Neuronal stem cell (in vitro differentiated cells): ENCODE results near the gene TAF4.

Source experiments
- DNase-seq: peaks from one replicate; pipeline ENCODE4 v3.0.0-alpha.2; 2013; ENCODE audit warnings: low spot score
- H2AFZ ChIP-seq: one replicate; pipeline ENCODE4 v1.6.1; 2013; ENCODE audit warnings: mild to moderate bottlenecking, low read length, inconsistent platforms
- H2AK5ac ChIP-seq: 2 replicates; pipeline ENCODE4 v1.6.1; 2013; ENCODE audit warnings: low read depth, mild to moderate bottlenecking, inconsistent platforms, low read length, moderate library complexity, mixed read lengths
- H2BK120ac ChIP-seq: 2 replicates; pipeline ENCODE4 v1.6.1; 2013; ENCODE audit warnings: low read depth, mild to moderate bottlenecking, inconsistent platforms, low read length, moderate library complexity, mixed read lengths
- H2BK12ac ChIP-seq: one replicate; pipeline ENCODE4 v1.6.1; 2013; ENCODE audit warnings: low read length, inconsistent platforms
- H2BK15ac ChIP-seq: 2 replicates; pipeline ENCODE4 v1.6.1; 2013; ENCODE audit warnings: mild to moderate bottlenecking, low read length, inconsistent platforms, mixed read lengths
- H2BK5ac ChIP-seq: one replicate; pipeline ENCODE4 v1.6.1; 2013; ENCODE audit warnings: inconsistent platforms, mild to moderate bottlenecking, low read length, moderate library complexity
- H3K14ac ChIP-seq: one replicate; pipeline ENCODE4 v1.6.1; 2013; ENCODE audit warnings: low read length, inconsistent platforms
- H3K18ac ChIP-seq: 2 replicates; pipeline ENCODE4 v1.6.1; 2013; ENCODE audit warnings: low read length, inconsistent platforms
- H3K23ac ChIP-seq: 2 replicates; pipeline ENCODE4 v1.6.1; 2013; ENCODE audit warnings: low read depth, mild to moderate bottlenecking, mixed read lengths, low read length, inconsistent platforms; ENCODE audit not compliant: poor library complexity
- H3K27ac ChIP-seq: replicated peaks from 3 replicates; pipeline ENCODE4 v1.5.1; 2013; ENCODE audit warnings: low read length, inconsistent platforms
- H3K27me3 ChIP-seq, 3 experiments: 2 replicates each; pipeline ENCODE4 v1.6.1; 2013; ENCODE audit warnings: low read length in 3 of 3, mild to moderate bottlenecking in 2 of 3, inconsistent platforms in 1 of 3, low read depth in 1 of 3, mixed read lengths in 1 of 3, moderate library complexity in 1 of 3; ENCODE audit not compliant: control insufficient read depth in 3 of 3, insufficient read depth in 3 of 3
- H3K36me3 ChIP-seq, 2 donors: replicated peaks in 1 of 2; 2 replicates each; pipeline ENCODE4 v1.6.1; 2013; ENCODE audit warnings: low read length in 2 of 2; ENCODE audit not compliant: control insufficient read depth in 2 of 2, insufficient read depth in 2 of 2
- H3K4ac ChIP-seq: 2 replicates; pipeline ENCODE4 v1.6.1; 2013; ENCODE audit warnings: inconsistent platforms, mild to moderate bottlenecking, low read length, moderate library complexity
- H3K4me1 ChIP-seq, 2 donors: 1 replicate in 1 of 2; 2 replicates in 1 of 2; pipeline ENCODE4 v1.6.1; 2013; ENCODE audit warnings: low read length in 2 of 2, low read depth in 1 of 2; ENCODE audit not compliant: control insufficient read depth in 2 of 2, insufficient read depth in 1 of 2
- H3K4me2 ChIP-seq: one replicate; pipeline ENCODE4 v1.6.1; 2013; ENCODE audit warnings: mild to moderate bottlenecking, low read length, inconsistent platforms; ENCODE audit not compliant: insufficient read depth, poor library complexity, severe bottlenecking
- H3K4me3 ChIP-seq, 2 donors: 2 replicates each; pipeline ENCODE4 v1.5.1; 2013; ENCODE audit warnings: low read length in 2 of 2, mild to moderate bottlenecking in 2 of 2, inconsistent platforms in 1 of 2, moderate library complexity in 1 of 2
- H3K79me1 ChIP-seq: one replicate; pipeline ENCODE4 v1.6.1; 2013; ENCODE audit warnings: low read depth, mild to moderate bottlenecking, inconsistent platforms, low read length, moderate library complexity
- H3K9ac ChIP-seq: one replicate; pipeline ENCODE4 v1.6.1; 2013; ENCODE audit warnings: mild to moderate bottlenecking, low read depth, low read length, inconsistent platforms; ENCODE audit not compliant: poor library complexity
- H3K9me3 ChIP-seq, 2 donors: replicated peaks in 1 of 2; 2 replicates each; pipeline versions ENCODE3 to v1.6.1; 2013; ENCODE audit warnings: low read length in 2 of 2, mild to moderate bottlenecking in 2 of 2, inconsistent platforms in 1 of 2, low read depth in 1 of 2, mixed read lengths in 1 of 2, moderate library complexity in 1 of 2; ENCODE audit not compliant: control insufficient read depth in 2 of 2, insufficient read depth in 1 of 2
- H4K8ac ChIP-seq: one replicate; pipeline ENCODE4 v1.6.1; 2013; ENCODE audit warnings: low read depth, mild to moderate bottlenecking, inconsistent platforms, low read length, moderate library complexity
- H4K91ac ChIP-seq: one replicate; pipeline ENCODE4 v1.6.1; 2013; ENCODE audit warnings: low read length, low read depth, mild to moderate bottlenecking, inconsistent platforms; ENCODE audit not compliant: poor library complexity
- WGBS, 2 donors: extraction: QIAGEN DNeasy Blood & Tissue Kit; methylation state at CpG; one replicate each; pipeline ENCODE4 v1.1.7; 2013; ENCODE audit warnings: missing lambda C conversion rate in 2 of 2, mixed read lengths in 1 of 2; ENCODE audit not compliant: insufficient read length in 2 of 2, insufficient replicate concordance in 1 of 2; ENCODE audit errors: extremely low coverage in 2 of 2; 5-methylcytosine and 5-hydroxymethylcytosine counted together

TAF4 gene

GRCh38 chr20:61927826-61928541 lies 137.7 kb downstream of the TAF4 start:
- H3K18ac ChIP-seq = peak overlapping the region; percentile 36
- no peak overlapping the region for H4K91ac ChIP-seq
- no peak overlapping the region for H2BK120ac ChIP-seq
- peak overlapping the region; percentile 65 for H2BK12ac ChIP-seq
- H3K4me1 ChIP-seq = no peaks in the 10 kb centered on the region
- no peak overlapping the region for H3K4me2 ChIP-seq
- H3K4ac ChIP-seq = no peak overlapping the region
- H3K27ac ChIP-seq = no peak overlapping the region
- WGBS, 2 donors = no CpG with 5 or more reads among the region's 43 CpGs
- H3K23ac ChIP-seq = peak overlapping the region; percentile 59
- H2AFZ ChIP-seq = no peak overlapping the region
- H3K79me1 ChIP-seq = peaks cover 7% of the 10 kb centered on the region
- peak overlapping the region; percentile 89 for H3K14ac ChIP-seq
- no peak overlapping the region for H4K8ac ChIP-seq
- peak overlapping the region; percentile 32 for H3K9ac ChIP-seq
- peaks cover 0 to 6% of the 10 kb centered on the region in 2 donors for H3K9me3 ChIP-seq
- H3K36me3 ChIP-seq = peaks cover 3 to 17% of the 10 kb centered on the region in 2 donors
- peaks cover 0 to 2% (median 0%) of the 10 kb centered on the region in 3 experiments for H3K27me3 ChIP-seq
- no peak for DNase-seq
- no peak overlapping the region for H2BK15ac ChIP-seq
- no peak overlapping the region for H3K4me3 ChIP-seq
- peak overlapping the region; percentile 39 for H2BK5ac ChIP-seq
- H2AK5ac ChIP-seq = no peak overlapping the region

DNA sequence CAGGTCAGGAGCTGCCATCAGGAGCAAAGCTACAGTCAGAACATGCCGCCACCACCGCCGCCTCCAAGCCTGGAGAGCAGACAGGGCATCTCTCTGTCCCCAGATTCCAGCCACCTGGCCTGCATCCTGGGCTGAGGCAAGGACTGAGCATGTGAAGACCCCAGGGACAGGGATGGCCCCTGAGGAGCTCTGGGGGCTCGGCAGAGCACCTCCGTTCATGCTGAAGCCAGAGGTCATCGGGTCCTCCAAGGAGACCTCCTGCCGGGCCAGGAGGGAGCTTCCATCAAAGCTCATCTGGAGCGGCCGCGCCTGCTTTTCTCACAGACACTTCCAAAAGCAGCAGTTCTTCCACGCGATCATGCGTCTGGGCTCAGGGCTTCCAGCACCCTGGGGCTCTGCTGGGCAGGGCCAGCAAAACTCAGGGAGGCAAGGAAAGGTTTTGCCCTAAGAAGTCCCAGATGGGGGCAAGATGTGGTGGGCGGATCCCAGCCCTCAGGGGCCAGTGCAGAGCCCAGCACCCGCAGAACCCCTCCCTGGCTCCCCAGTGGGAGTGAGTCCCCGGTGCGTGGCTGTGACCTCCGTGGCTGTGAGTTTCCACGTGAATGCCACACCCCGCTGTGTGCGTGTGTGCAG lies 138.4 kb downstream of the TAF4 start:
- Histone ChIP-seq H3K79me1 (peaks cover 7% of the 10 kb centered on the region), H3K9me3 (peaks cover 0 to 4% of the 10 kb centered on the region in 2 donors), H3K4me3 (no peak overlapping the region), H2BK15ac (no peak overlapping the region), H4K91ac (no peak overlapping the region), H3K27me3 (no peaks in the 10 kb centered on the region), H2BK5ac (peak overlapping the region; percentile 39), H4K8ac (no peak overlapping the region), H2BK12ac (no peak overlapping the region), H3K18ac (no peak overlapping the region), H3K36me3 (peaks cover 0 to 10% of the 10 kb centered on the region in 2 donors), H2BK120ac (no peak overlapping the region), H3K4me2 (no peak overlapping the region), H3K14ac (peak overlapping the region; percentile 89), H2AFZ (no peak overlapping the region), H3K4ac (no peak overlapping the region), H3K4me1 (no peaks in the 10 kb centered on the region), H2AK5ac (no peak overlapping the region), H3K23ac (peak overlapping the region; percentile 59), H3K9ac (peak overlapping the region; percentile 32), H3K27ac (no peak overlapping the region)
- no CpG with 5 or more reads among the region's 21 CpGs for whole genome bisulfite sequencing, 2 donors
- no peak for DNase-seq

DNA sequence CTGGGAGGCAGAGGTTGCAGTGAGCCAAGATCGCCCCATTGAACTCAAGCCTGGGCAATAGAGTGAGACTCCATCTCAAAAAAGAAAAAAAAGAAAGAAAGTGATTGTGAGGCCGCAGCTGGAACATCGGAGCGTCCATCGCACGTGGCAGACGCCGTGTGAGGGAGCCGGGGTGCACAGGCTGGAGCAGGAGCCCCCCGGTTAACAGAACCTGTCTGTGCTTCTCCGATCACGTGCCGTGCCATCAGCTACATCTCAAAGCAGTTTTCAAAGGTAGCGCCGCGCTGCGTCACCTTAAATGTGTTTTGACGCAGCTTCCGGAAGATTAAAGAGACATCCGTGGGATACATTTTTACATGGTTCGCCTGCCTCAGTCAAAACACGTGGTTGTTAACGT lies 138.9 kb downstream of the TAF4 start:
- H3K27me3 ChIP-seq = no peaks in the 10 kb centered on the region
- no peak overlapping the region for H3K4ac ChIP-seq
- H2BK5ac ChIP-seq = no peak overlapping the region
- H3K14ac ChIP-seq = no peak overlapping the region
- peaks cover 0 to 4% of the 10 kb centered on the region in 2 donors for H3K9me3 ChIP-seq
- H2AFZ ChIP-seq = no peak overlapping the region
- H4K91ac ChIP-seq = no peak overlapping the region
- no peak for DNase-seq
- H3K79me1 ChIP-seq = peaks cover 7% of the 10 kb centered on the region
- no peak overlapping the region for H3K18ac ChIP-seq
- H3K4me2 ChIP-seq = no peak overlapping the region
- no peak overlapping the region for H3K9ac ChIP-seq
- no peak overlapping the region for H3K27ac ChIP-seq
- H2AK5ac ChIP-seq = no peak overlapping the region
- peaks cover 0 to 10% of the 10 kb centered on the region in 2 donors for H3K36me3 ChIP-seq
- no peak overlapping the region for H2BK12ac ChIP-seq
- no peaks in the 10 kb centered on the region for H3K4me1 ChIP-seq
- WGBS, 2 donors = no CpG with 5 or more reads among the region's 23 CpGs
- no peak overlapping the region for H2BK15ac ChIP-seq
- peak overlapping the region; percentile 65 for H4K8ac ChIP-seq
- no peak overlapping the region for H3K4me3 ChIP-seq
- no peak overlapping the region for H2BK120ac ChIP-seq
- H3K23ac ChIP-seq = no peak overlapping the region

- Histone ChIP-seq H3K4me3 (no peak overlapping the region), H2BK120ac (no peak overlapping the region), H2BK15ac (no peak overlapping the region), H3K18ac (no peak overlapping the region), H3K14ac (no peak overlapping the region), H3K23ac (peak overlapping the region; percentile 55), H3K79me1 (peaks cover 7% of the 10 kb centered on the region), H3K36me3 (peaks cover 0 to 10% of the 10 kb centered on the region in 2 donors), H3K4ac (no peak overlapping the region), H3K9me3 (peaks cover 0 to 4% of the 10 kb centered on the region in 2 donors), H4K8ac (no peak overlapping the region), H2BK5ac (no peak overlapping the region), H3K4me1 (no peaks in the 10 kb centered on the region), H4K91ac (no peak overlapping the region), H3K27ac (no peak overlapping the region), H3K9ac (no peak overlapping the region), H3K4me2 (no peak overlapping the region), H2BK12ac (no peak overlapping the region), H2AFZ (no peak overlapping the region), H3K27me3 (no peaks in the 10 kb centered on the region), H2AK5ac (peak overlapping the region; percentile 37)
- WGBS, 2 donors = no CpG with 5 or more reads among the region's 14 CpGs
- no peak for DNase-seq
These were observed 139.4 kb downstream of the TAF4 start for GRCh38 chr20:61926253-61926613.
